HG02852 (cell line): Measurements from ENCODE around the gene THBD.
"Not testable (repeated sequence)": the region's sequence is repeated elsewhere in the genome, so short reads cannot be mapped to it uniquely, and the experiment has no call there.

ENCODE experiments used
- ATAC-seq: cut with Tn5 transposase; IDR thresholded peaks from one replicate; pipeline ENCODE4 v1.9.1; 2021; ENCODE audit warnings: mild to moderate bottlenecking, moderate library complexity; ENCODE audit not compliant: unreplicated experiment

THBD gene

GRCh38 chr20:23039136-23039875 lies 10.2 kb downstream of the THBD start:
- no peak for ATAC-seq

GRCh38 chr20:23037017-23037481 lies 12.4 kb downstream of the THBD start:
- no peak for ATAC-seq

GRCh38 chr20:23036371-23036770 lies 13.1 kb downstream of the THBD start:
- no peak for ATAC-seq

- no peak for ATAC-seq
Measured at GRCh38 chr20:23035731-23036130, 13.7 kb downstream of the THBD start.

GRCh38 chr20:23034721-23035671 lies 14.5 kb downstream of the THBD start, which contains the start of gene SSTR4:
Gene SSTR4, plus strand, starts transcription at chr20:23035312. Its CDS starts 172 bp downstream, at chr20:23035484.
- ATAC-seq, result no peak

- no peak for ATAC-seq
Measured at GRCh38 chr20:23033918-23034317, 15.6 kb downstream of the THBD start.

- ATAC-seq, result no peak
Measured at GRCh38 chr20:23032750-23033078, 16.8 kb downstream of the THBD start.

- ATAC-seq, result no peak
Measured at GRCh38 chr20:23032056-23032749, 17.3 kb downstream of the THBD start.

- ATAC-seq, result no peak
Measured at GRCh38 chr20:23031346-23031745, 18.1 kb downstream of the THBD start.

GRCh38 chr20:23029324-23029723 lies 20.1 kb downstream of the THBD start:
- ATAC-seq, result no peak

- ATAC-seq, result no peak
Measured at GRCh38 chr20:23028392-23028791, 21.1 kb downstream of the THBD start.

GRCh38 chr20:23027721-23028120 lies 21.8 kb downstream of the THBD start:
- no peak for ATAC-seq

- not testable (repeated sequence) for ATAC-seq
Measured at GRCh38 chr20:23025503-23025902, 24.0 kb downstream of the THBD start.

GRCh38 chr20:23024701-23025100 lies 24.8 kb downstream of the THBD start:
- ATAC-seq, result no peak

GRCh38 chr20:23023621-23024177 lies 25.8 kb downstream of the THBD start:
- no peak for ATAC-seq

GRCh38 chr20:23022849-23023248 lies 26.6 kb downstream of the THBD start:
- no peak for ATAC-seq

- ATAC-seq, result no peak
Measured at GRCh38 chr20:23021951-23022350, 27.5 kb downstream of the THBD start.

- ATAC-seq, result no peak
Measured at GRCh38 chr20:23021541-23021940, 27.9 kb downstream of the THBD start.

GRCh38 chr20:23020230-23021018 lies 29.0 kb downstream of the THBD start:
- ATAC-seq, result no peak

- no peak for ATAC-seq
Measured at GRCh38 chr20:23019403-23019802, 30.1 kb downstream of the THBD start.
